ENCODE results near the gene GPX4.

DNA sequence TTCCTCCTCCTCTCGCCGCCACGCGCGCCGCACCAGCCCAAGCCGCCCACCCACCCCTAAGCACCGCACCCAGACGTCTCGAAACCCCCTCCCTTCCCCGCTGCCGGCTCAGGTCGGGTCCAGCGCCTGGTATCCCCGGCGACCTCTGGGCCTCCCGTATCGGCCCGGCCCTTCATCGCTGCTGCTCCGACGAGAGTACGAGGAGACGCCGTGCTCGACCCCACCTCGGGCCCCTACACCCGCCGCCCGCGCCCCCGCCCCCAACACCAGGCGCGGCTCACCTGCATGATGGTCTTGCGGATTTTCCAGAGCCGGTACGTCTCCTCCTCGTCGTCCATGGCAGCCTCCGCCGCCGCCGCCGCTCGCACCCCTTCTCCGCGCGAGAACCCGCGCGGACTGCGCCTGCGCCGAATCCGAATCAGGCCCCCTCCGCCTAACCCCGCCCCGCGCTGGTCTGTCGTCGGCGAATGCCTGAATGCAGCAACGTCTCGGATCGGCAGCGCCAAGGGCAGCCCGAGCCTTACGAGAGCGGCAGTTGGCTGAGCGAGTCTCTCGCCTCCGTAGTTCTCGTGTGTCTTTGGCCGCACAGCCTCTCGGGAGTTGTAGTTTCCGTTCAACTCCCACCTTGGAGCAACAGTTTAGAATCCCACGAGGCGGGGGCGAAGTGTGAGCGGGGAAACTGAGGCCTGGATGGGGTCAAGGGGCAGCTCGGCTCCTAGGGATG is 8.7 kb upstream of the GPX4 start, which contains the start of gene POLR2E:
- peak in 2 of 3 donors; percentile 73 to 87 for TF ChIP-seq POLR2A (IDR thresholded peaks at IDR 0.05)
- TF ChIP-seq, protein P1, sequence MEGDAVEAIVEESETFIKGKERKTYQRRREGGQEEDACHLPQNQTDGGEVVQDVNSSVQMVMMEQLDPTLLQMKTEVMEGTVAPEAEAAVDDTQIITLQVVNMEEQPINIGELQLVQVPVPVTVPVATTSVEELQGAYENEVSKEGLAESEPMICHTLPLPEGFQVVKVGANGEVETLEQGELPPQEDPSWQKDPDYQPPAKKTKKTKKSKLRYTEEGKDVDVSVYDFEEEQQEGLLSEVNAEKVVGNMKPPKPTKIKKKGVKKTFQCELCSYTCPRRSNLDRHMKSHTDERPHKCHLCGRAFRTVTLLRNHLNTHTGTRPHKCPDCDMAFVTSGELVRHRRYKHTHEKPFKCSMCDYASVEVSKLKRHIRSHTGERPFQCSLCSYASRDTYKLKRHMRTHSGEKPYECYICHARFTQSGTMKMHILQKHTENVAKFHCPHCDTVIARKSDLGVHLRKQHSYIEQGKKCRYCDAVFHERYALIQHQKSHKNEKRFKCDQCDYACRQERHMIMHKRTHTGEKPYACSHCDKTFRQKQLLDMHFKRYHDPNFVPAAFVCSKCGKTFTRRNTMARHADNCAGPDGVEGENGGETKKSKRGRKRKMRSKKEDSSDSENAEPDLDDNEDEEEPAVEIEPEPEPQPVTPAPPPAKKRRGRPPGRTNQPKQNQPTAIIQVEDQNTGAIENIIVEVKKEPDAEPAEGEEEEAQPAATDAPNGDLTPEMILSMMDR (IDR thresholded peaks at IDR 0.05) = no peak

All from body of pancreas (tissue), 4 donors.